ENCODE measurements around the gene PAMR1.

DNA sequence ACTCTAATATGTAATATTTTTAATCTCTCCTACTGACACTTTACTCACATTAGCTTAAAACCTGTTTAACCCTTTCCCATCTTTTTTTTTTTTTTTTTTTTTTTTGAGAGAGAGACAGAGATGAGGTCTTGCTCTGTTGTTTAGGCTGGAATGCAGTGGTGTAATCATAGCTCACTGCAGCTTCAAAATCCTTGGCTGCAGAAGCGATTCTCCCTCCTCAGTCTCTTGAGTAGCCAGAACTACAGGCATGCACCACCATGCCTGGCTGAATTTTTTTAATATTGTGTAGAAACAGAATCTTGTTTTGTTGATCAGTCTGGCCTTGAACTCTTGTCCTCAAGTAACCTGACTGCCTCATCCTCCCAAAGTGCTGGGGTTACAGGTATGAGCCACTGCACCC is 37.3 kb downstream of the PAMR1 start:
- TF ChIP-seq POLR2AphosphoS5 (IDR thresholded peaks at IDR 0.05; ENCODE audit: low read depth, low read length) (no peak), POLR2A (IDR thresholded peaks at IDR 0.05; ENCODE audit: low read depth, low read length) (no peak), TAF1 (IDR thresholded peaks at IDR 0.05; ENCODE audit: low read depth, low read length) (no peak), PAX5 (IDR thresholded peaks at IDR 0.05; ENCODE audit: insufficient read depth, low read length, severe bottlenecking) (no peak), SPI1 (IDR thresholded peaks at IDR 0.05; ENCODE audit: low read depth, low read length) (no peak), POU2F2 (IDR thresholded peaks at IDR 0.05; ENCODE audit: low read depth, low read length) (no peak)

Measured in GM12891 (cell line).